Astrocyte of the spinal cord (primary cell): ENCODE data around the gene MPHOSPH6.

Source experiments
- DNase-seq: peaks from one replicate; pipeline ENCODE4 v3.0.0; 2011; ENCODE audit warnings: low read depth, low spot score
- H3K4me3 ChIP-seq: 2 replicates; pipeline ENCODE4 v1.5.1; 2011; ENCODE audit warnings: low read depth, mild to moderate bottlenecking, low read length, moderate library complexity
- CTCF ChIP-seq: IDR thresholded peaks from 2 replicates; pipeline ENCODE4 v1.5.1; 2012; ENCODE audit warnings: low read depth, mild to moderate bottlenecking, low read length, inconsistent platforms
- in situ Hi-C: cut with HindIII; loops from 2 replicates; pipeline ENCODE4 v1.10.0; 2017; ENCODE audit warnings: low sequenced_read_pairs

Gene MPHOSPH6

GRCh38 chr16:82156761-82157533, 13.1 kb downstream of the MPHOSPH6 start:
- H3K4me3 ChIP-seq: no peak overlapping the region
- no peak for TF ChIP-seq CTCF
- in situ Hi-C loops: no loop called here
- DNase-seq: no peak

- TF ChIP-seq CTCF: no peak
- peak; percentile 70 for DNase-seq
- H3K4me3 ChIP-seq: no peak overlapping the region
- in situ Hi-C loops: no loop called here
These were observed 17.3 kb downstream of the MPHOSPH6 start for GRCh38 chr16:82152641-82153112.

GRCh38 chr16:82152196-82152595, 17.8 kb downstream of the MPHOSPH6 start:
- in situ Hi-C loops: no loop called here
- H3K4me3 ChIP-seq: no peak overlapping the region
- no peak for TF ChIP-seq CTCF
- DNase-seq: no peak

GRCh38 chr16:82150549-82150948, 19.5 kb downstream of the MPHOSPH6 start:
- no peak for TF ChIP-seq CTCF
- DNase-seq: no peak
- in situ Hi-C loops: no loop called here

GRCh38 chr16:82149536-82149935, 20.5 kb downstream of the MPHOSPH6 start:
- H3K4me3 ChIP-seq: no peak overlapping the region
- in situ Hi-C loops: no loop called here
- TF ChIP-seq CTCF: no peak
- no peak for DNase-seq

More at GRCh38 chr16:82150549-82150948, 19.5 kb downstream of the MPHOSPH6 start:
- no peak overlapping the region for H3K4me3 ChIP-seq

GRCh38 chr16:82147546-82147945, 22.5 kb downstream of the MPHOSPH6 start:
- in situ Hi-C loops: no loop called here
- TF ChIP-seq CTCF: no peak
- DNase-seq: no peak
- no peak overlapping the region for H3K4me3 ChIP-seq
